Left hindlimb (tissue), 1 donor: Measurements from ENCODE around the gene DIS3L.
"Not testable (repeated sequence)": the region's sequence is repeated elsewhere in the genome, so short reads cannot be mapped to it uniquely, and the experiment has no call there.

Experiments
- DNase-seq: peaks from one replicate; pipeline ENCODE4 v3.0.0-alpha.2; 2018

DIS3L gene

GRCh38 chr15:66278671-66279070 lies 14.7 kb upstream of the DIS3L start:
- no peak for DNase-seq

- DNase-seq: no peak
These were observed 9.1 kb upstream of the DIS3L start for GRCh38 chr15:66284271-66284670.

GRCh38 chr15:66285533-66286280 lies 7.7 kb upstream of the DIS3L start:
- DNase-seq: no peak

GRCh38 chr15:66287461-66288057 lies 5.8 kb upstream of the DIS3L start:
- DNase-seq: no peak

- DNase-seq: no peak
These were observed 5.3 kb upstream of the DIS3L start for GRCh38 chr15:66288093-66288492.

- no peak for DNase-seq
These were observed 4.7 kb upstream of the DIS3L start for GRCh38 chr15:66288551-66289185.

GRCh38 chr15:66290007-66290406 lies 3.4 kb upstream of the DIS3L start:
- no peak for DNase-seq

GRCh38 chr15:66290518-66290917 lies 2.9 kb upstream of the DIS3L start:
- DNase-seq: no peak

- DNase-seq: no peak
These were observed 1.4 kb upstream of the DIS3L start for GRCh38 chr15:66291816-66292570.

- DNase-seq: no peak
These were observed 573 bp upstream of the DIS3L start for GRCh38 chr15:66292571-66293418.

- no peak for DNase-seq
These were observed 976 bp downstream of the DIS3L start for GRCh38 chr15:66294157-66294931.

GRCh38 chr15:66294932-66295235 lies 1.5 kb downstream of the DIS3L start:
- no peak for DNase-seq

- no peak for DNase-seq
These were observed 2.8 kb downstream of the DIS3L start for GRCh38 chr15:66296186-66296585.

GRCh38 chr15:66298803-66299251 lies 5.5 kb downstream of the DIS3L start:
- peak; percentile 61 for DNase-seq

- no peak for DNase-seq
These were observed 9.3 kb downstream of the DIS3L start for GRCh38 chr15:66302489-66303278.

GRCh38 chr15:66304425-66304824 lies 11.1 kb downstream of the DIS3L start:
- not testable (repeated sequence) for DNase-seq

GRCh38 chr15:66306381-66306780 lies 13.0 kb downstream of the DIS3L start:
- no peak for DNase-seq

GRCh38 chr15:66308531-66308930 lies 15.2 kb downstream of the DIS3L start:
- DNase-seq: no peak

- DNase-seq: no peak
These were observed 16.5 kb downstream of the DIS3L start for GRCh38 chr15:66309828-66310227.

- no peak for DNase-seq
These were observed 17.4 kb downstream of the DIS3L start for GRCh38 chr15:66310786-66311185.

- no peak for DNase-seq
These were observed 18.8 kb downstream of the DIS3L start for GRCh38 chr15:66312144-66312543.
